ENCODE data around the gene UNKL. TPM values are rescaled to one million over a fixed set of nuclear protein-coding genes. Genes with fewer than 3 reads are reported as not detected.

UNKL gene
- total and polyA plus RNA-seq, 7 donors = 17.3 to 58.7 (median 32.6) TPM

GRCh38 chr16:1336619-1337018, 77.9 kb downstream of the UNKL start:
- peaks cover 0 to 30% (median 18%) of the 10 kb centered on the region in 3 donors for H3K27me3 ChIP-seq (ENCODE audit: insufficient read depth in 3 of 3, low read length in 2 of 3)

GRCh38 chr16:1335996-1336395, 78.5 kb downstream of the UNKL start:
- intact Hi-C loops (cut with DNase I) = no loop called here
- DNase-seq (no peak), ATAC-seq (no peak)
- H3K9me3 ChIP-seq = no peaks in the 10 kb centered on the region
- TF ChIP-seq, protein P1, sequence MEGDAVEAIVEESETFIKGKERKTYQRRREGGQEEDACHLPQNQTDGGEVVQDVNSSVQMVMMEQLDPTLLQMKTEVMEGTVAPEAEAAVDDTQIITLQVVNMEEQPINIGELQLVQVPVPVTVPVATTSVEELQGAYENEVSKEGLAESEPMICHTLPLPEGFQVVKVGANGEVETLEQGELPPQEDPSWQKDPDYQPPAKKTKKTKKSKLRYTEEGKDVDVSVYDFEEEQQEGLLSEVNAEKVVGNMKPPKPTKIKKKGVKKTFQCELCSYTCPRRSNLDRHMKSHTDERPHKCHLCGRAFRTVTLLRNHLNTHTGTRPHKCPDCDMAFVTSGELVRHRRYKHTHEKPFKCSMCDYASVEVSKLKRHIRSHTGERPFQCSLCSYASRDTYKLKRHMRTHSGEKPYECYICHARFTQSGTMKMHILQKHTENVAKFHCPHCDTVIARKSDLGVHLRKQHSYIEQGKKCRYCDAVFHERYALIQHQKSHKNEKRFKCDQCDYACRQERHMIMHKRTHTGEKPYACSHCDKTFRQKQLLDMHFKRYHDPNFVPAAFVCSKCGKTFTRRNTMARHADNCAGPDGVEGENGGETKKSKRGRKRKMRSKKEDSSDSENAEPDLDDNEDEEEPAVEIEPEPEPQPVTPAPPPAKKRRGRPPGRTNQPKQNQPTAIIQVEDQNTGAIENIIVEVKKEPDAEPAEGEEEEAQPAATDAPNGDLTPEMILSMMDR (IDR thresholded peaks at IDR 0.05) = no peak
- no peak overlapping the region for H3K4me3 ChIP-seq
- H3K27ac ChIP-seq = no peak overlapping the region
- peaks cover 0 to 30% (median 23%) of the 10 kb centered on the region in 3 donors for H3K27me3 ChIP-seq (ENCODE audit: insufficient read depth in 3 of 3, low read length in 2 of 3)
- H3K36me3 ChIP-seq (ENCODE audit: insufficient read depth in 1 of 2, low read depth in 1 of 2) = no peaks in the 10 kb centered on the region
- no peaks in the 10 kb centered on the region for H3K4me1 ChIP-seq
- 11 to 22% (median 12%) methylated on average over 8 to 12 of the region's 12 CpGs for WGBS, 3 donors

More at GRCh38 chr16:1336619-1337018, 77.9 kb downstream of the UNKL start:
- Histone ChIP-seq H3K27ac (no peak overlapping the region), H3K4me3 (no peak overlapping the region), H3K36me3 (ENCODE audit: insufficient read depth in 1 of 2, low read depth in 1 of 2) (no peaks in the 10 kb centered on the region), H3K4me1 (no peaks in the 10 kb centered on the region), H3K9me3 (no peaks in the 10 kb centered on the region)
- 56 to 70% (median 58%) methylated on average over 15 of the region's 15 CpGs for WGBS, 3 donors
- intact Hi-C loops (cut with DNase I) = no loop called here
- no peak for DNase-seq
- TF ChIP-seq, protein P1 (IDR thresholded peaks at IDR 0.05) = no peak
- no peak for ATAC-seq

DNA sequence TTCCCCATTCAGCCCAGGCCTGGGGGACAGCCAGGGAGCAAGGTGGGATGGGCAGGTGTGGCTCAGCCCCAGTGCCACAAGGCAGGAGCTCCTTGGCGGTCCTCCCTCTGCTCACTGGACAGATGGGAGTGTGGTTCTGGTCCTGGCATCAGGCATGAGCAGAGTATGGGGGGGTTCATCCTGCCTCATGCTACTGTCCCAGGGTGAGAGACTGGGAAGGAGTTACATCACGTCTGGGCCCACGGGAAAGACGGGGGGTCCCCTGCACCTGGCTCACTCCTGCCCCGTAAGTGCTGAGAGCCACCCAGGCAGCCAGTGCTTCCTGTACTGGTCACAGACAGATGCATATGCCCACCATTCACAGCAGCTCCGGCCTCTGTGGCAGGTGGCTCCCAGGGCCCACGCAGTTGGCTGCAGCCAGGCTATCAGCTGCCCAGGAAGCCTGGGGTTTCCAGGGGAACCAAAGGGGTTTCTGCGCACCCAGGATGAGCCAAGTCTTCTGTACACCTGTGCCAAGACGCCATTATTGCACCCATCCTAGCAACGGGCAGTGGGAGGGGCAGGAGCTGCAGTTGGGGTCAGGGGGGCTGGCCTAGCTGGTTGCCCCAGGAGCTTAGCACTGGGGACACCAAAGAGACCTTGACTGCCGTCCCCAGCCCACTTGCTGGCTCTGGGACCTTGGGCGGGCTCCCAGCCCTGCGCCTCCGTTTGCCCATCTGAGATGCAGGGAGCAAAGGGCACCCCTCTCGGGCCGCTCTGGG, 79.1 kb downstream of the UNKL start:
- DNase-seq = no peak
- Histone ChIP-seq H3K9me3 (no peaks in the 10 kb centered on the region), H3K27ac (no peak overlapping the region), H3K4me1 (no peaks in the 10 kb centered on the region), H3K36me3 (ENCODE audit: insufficient read depth in 1 of 2, low read depth in 1 of 2) (no peaks in the 10 kb centered on the region), H3K27me3 (ENCODE audit: insufficient read depth in 3 of 3, low read length in 2 of 3) (peaks cover 0 to 30% (median 25%) of the 10 kb centered on the region in 3 donors), H3K4me3 (no peak overlapping the region)
- no peak for ATAC-seq
- TF ChIP-seq, protein P1 (IDR thresholded peaks at IDR 0.05) = no peak
- 20 to 39% (median 29%) methylated on average over 16 of the region's 16 CpGs for WGBS, 3 donors
- intact Hi-C loops (cut with DNase I) = no loop called here

DNA sequence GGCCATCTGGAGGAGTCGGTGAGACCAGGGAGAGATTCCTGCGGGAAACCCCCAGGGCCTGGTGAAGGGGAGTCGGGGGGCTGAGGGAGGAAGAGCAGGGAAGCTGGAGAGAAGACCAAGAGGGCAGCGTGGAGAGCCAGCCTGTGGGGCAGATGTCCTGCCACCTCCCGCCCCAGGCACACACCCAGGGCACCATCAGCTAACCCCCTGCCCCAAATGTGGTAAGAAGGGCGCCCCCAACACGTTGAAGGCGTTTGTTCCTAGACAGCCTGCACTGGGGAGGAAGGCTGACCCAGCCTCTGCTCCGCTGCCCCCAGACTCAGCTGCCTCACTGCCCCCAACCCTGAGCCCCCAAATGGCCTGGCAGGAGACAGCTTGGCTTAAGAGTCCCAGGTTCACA, 79.8 kb downstream of the UNKL start:
- peaks cover 0 to 30% (median 25%) of the 10 kb centered on the region in 3 donors for H3K27me3 ChIP-seq (ENCODE audit: insufficient read depth in 3 of 3, low read length in 2 of 3)
- ATAC-seq = no peak
- H3K36me3 ChIP-seq (ENCODE audit: insufficient read depth in 1 of 2, low read depth in 1 of 2) = no peaks in the 10 kb centered on the region
- H3K9me3 ChIP-seq = no peaks in the 10 kb centered on the region
- intact Hi-C loops (cut with DNase I) = no loop called here
- WGBS, 3 donors = 37 to 41% (median 38%) methylated on average over 9 of the region's 9 CpGs
- no peak overlapping the region for H3K27ac ChIP-seq
- H3K4me3 ChIP-seq = no peak overlapping the region
- DNase-seq = no peak
- TF ChIP-seq, protein P1 (IDR thresholded peaks at IDR 0.05) = no peak
- no peaks in the 10 kb centered on the region for H3K4me1 ChIP-seq

Measured in psoas muscle (tissue), 8 donors.